ENCODE measurements around the gene SLC19A1.

SLC19A1 gene

DNA sequence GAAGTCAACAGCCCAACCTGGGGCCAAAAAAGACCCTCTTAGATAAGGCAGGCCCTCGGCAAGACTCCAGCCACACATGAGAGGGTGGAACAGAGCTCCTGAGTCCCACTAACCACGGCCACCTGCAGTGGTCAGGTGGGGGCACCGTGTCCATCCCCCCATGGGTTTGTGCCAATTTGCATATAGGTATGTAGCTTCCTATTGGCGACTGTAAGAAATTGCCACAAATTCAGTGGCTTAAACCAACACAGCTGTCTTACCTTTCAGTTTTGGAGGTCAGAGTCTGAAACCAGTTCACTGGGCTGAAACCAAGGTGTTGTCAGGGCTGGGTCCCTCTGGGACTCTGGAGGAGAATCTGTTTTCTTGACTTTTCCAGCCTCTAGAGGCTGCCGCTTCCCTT lies 77.9 kb downstream of the SLC19A1 start:
- Histone ChIP-seq H3K9me3 (no peaks in the 10 kb centered on the region; the same call in none of the 2 replicates), H3K36me3 (no peaks in the 10 kb centered on the region), H3K4me1 (no peaks in the 10 kb centered on the region), H3K27me3 (peaks cover 20% of the 10 kb centered on the region), H3K4me3 (ENCODE audit: low read depth, low read length) (no peak overlapping the region)
- no peak for DNase-seq
- TF ChIP-seq, protein P1, sequence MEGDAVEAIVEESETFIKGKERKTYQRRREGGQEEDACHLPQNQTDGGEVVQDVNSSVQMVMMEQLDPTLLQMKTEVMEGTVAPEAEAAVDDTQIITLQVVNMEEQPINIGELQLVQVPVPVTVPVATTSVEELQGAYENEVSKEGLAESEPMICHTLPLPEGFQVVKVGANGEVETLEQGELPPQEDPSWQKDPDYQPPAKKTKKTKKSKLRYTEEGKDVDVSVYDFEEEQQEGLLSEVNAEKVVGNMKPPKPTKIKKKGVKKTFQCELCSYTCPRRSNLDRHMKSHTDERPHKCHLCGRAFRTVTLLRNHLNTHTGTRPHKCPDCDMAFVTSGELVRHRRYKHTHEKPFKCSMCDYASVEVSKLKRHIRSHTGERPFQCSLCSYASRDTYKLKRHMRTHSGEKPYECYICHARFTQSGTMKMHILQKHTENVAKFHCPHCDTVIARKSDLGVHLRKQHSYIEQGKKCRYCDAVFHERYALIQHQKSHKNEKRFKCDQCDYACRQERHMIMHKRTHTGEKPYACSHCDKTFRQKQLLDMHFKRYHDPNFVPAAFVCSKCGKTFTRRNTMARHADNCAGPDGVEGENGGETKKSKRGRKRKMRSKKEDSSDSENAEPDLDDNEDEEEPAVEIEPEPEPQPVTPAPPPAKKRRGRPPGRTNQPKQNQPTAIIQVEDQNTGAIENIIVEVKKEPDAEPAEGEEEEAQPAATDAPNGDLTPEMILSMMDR (IDR thresholded peaks at IDR 0.05; ENCODE audit: low read depth, low read length) = no peak

DNA sequence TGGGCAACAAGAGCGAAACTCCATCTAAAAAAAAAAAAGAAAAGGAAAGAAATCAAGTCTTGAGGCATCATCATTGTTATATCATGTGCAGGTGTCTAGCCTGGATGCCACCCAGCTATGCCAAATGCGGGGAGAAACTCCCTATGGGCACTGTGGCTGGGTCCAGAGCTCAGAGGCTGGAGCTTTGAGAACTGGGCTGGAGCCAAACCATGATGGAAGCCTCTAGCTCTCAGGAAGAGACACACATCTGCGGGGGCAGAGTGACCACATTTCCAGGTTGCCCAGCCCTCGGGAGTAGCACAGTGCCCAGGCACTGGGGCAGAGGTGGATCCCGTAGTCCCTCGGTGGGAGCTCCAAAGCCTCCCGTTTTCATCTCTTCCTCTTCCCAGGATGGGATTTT lies 78.4 kb downstream of the SLC19A1 start:
- no peak for DNase-seq
- TF ChIP-seq, protein P1 (IDR thresholded peaks at IDR 0.05; ENCODE audit: low read depth, low read length) = no peak
- Histone ChIP-seq H3K4me1 (no peaks in the 10 kb centered on the region), H3K9me3 (no peaks in the 10 kb centered on the region; the same call in none of the 2 replicates), H3K36me3 (no peaks in the 10 kb centered on the region), H3K27me3 (peaks cover 20% of the 10 kb centered on the region), H3K4me3 (ENCODE audit: low read depth, low read length) (no peak overlapping the region)

DNA sequence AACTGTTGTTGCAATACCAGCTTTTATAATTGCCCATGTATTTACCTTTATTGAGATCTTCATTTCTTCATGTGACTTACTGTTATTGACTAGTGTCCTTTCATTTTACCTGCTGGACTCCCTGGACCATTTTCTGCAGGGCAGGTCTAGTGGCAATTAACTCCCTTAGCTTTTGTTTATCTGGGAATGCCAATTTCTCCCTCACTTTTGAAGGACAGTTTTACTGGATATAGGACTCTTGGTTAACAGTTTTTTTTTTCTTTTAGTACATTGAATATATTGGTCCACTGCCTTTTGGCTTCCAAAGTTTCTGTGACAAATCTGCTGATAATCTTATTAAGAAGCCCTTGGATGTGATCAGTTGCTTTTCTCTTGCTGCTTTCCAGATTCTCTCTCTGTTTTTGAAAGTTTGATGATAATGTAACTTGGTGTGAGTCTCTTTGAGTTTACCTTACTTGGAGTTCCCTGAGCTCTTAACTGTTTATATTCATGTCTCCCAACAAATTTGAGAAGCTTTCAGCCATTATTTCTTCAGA lies 80.4 kb downstream of the SLC19A1 start:
- Histone ChIP-seq H3K4me3 (ENCODE audit: low read depth, low read length) (no peak overlapping the region), H3K27me3 (peaks cover 20% of the 10 kb centered on the region), H3K4me1 (no peaks in the 10 kb centered on the region; the same call in 1 of the 2 replicates), H3K9me3 (no peaks in the 10 kb centered on the region; the same call in none of the 2 replicates), H3K36me3 (no peaks in the 10 kb centered on the region)
- DNase-seq = no peak
- TF ChIP-seq, protein P1 (IDR thresholded peaks at IDR 0.05; ENCODE audit: low read depth, low read length) = no peak

DNA sequence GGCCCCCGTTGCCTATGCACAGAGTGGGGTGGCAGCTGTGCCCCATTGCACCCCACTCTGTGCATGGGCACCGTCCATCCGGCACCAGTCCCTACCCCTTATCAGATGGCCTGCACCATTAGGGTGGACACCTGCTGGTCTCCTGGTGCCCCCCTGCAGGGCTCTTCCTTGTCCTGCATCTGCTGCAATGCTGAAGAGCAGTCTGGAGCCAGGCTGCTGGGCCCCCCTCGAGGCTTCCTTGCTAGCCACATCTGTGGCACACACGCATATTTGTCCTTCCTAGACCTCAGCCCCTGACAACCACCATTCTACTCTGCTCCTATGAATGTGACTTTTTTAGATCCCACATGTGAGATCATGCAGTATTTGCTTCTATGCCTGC lies 80.9 kb downstream of the SLC19A1 start:
- no peaks in the 10 kb centered on the region; the same call in none of the 2 replicates for H3K9me3 ChIP-seq
- TF ChIP-seq, protein P1 (IDR thresholded peaks at IDR 0.05; ENCODE audit: low read depth, low read length) = no peak
- H3K4me3 ChIP-seq (ENCODE audit: low read depth, low read length) = no peak overlapping the region
- H3K4me1 ChIP-seq = no peaks in the 10 kb centered on the region; the same call in 1 of the 2 replicates
- H3K36me3 ChIP-seq = no peaks in the 10 kb centered on the region
- DNase-seq = no peak
- peaks cover 21% of the 10 kb centered on the region for H3K27me3 ChIP-seq

DNA sequence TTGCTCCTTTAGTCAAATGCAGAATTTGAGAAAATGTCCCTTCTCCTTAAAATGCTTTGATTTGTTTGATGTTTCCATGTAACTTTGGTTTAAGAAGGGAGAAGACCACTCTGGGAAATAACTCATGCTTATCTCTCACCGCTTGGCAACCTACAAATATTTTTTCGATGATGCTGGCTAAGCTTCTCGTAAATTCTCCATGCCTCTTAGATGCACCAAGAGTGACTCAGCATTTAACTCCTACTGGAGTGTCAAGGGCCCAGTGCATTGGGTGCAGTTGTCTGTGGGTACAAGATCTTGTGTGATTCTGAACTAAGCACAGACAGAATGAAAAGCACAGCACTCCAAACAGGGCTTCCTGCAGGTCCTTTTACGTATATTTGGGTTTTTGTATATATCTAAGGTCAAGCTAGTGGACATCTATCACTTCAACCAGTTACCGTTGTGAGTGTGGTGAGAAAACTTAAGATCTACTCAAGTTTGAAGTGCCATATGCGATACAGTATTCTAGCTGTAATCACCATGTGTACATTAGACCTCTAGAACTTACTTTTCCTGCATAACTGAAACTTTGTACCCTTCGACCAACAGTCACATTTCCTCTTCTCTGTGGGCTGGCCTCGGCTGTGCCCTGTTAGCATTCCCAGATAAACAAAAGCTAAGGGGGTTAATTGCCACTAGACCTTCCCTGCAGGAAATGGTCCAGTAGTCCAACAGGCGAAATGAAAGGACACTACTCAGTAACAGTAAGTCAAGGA lies 81.5 kb downstream of the SLC19A1 start:
- no peaks in the 10 kb centered on the region; the same call in 1 of the 2 replicates for H3K4me1 ChIP-seq
- no peaks in the 10 kb centered on the region; the same call in none of the 2 replicates for H3K9me3 ChIP-seq
- no peak for DNase-seq
- H3K27me3 ChIP-seq = peaks cover 27% of the 10 kb centered on the region
- no peaks in the 10 kb centered on the region for H3K36me3 ChIP-seq
- no peak overlapping the region for H3K4me3 ChIP-seq (ENCODE audit: low read depth, low read length)
- TF ChIP-seq, protein P1 (IDR thresholded peaks at IDR 0.05; ENCODE audit: low read depth, low read length) = no peak

DNA sequence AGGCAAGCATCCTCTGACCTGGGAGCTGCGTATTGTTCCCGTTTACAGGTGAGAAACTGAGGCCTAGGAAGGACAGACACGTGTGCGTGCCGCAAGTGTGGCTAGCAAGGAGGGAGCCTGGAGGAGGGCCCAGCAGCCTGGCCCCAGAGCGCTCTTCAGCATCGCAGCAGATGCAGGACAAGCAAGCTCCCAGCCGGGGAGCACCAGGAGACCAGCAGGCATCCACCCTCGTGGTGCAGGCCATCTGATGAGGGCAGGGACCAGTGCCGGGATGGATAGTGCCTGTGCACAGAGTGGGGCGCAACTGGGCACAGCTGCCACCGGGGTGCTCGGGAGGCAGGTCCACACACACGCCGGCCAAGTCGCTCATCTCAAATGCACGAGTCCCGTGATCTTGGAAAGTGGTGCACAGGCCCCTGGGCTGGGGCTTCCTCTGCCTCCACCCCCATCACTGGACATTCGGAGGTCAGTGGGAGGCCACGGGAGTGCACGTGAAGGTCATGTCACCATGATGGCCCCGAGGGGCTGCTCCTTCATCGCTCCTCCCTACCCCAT lies 82.2 kb downstream of the SLC19A1 start:
- TF ChIP-seq, protein P1 (IDR thresholded peaks at IDR 0.05; ENCODE audit: low read depth, low read length) = no peak
- Histone ChIP-seq H3K9me3 (no peaks in the 10 kb centered on the region; the same call in none of the 2 replicates), H3K27me3 (peaks cover 32% of the 10 kb centered on the region), H3K4me1 (no peaks in the 10 kb centered on the region; the same call in 1 of the 2 replicates), H3K4me3 (ENCODE audit: low read depth, low read length) (no peak overlapping the region), H3K36me3 (no peaks in the 10 kb centered on the region)
- DNase-seq = no peak

Data from BE2C (cell line).